NCI-H460 (cell line): ENCODE data around the gene ACTR10. TPM values are rescaled to one million over a fixed set of nuclear protein-coding genes. Genes with fewer than 3 reads are reported as not detected.

ENCODE experiments used
- DNase-seq: peaks from one replicate; pipeline ENCODE4 v3.0.0-alpha.2; 2016; ENCODE audit warnings: low read depth; ENCODE audit errors: extremely low read depth
- small RNA-seq, 2 experiments: library from RNA; depleted of rRNA; stranded (forward); fragments of <200 nt; gene quantifications; one replicate each; pipeline ENCODE3, GENCODE V24; 2014
- total RNA-seq: library from RNA; depleted of rRNA; stranded (reverse); fragments of >200 nt; shearing (Covaris generic); gene quantifications from 2 replicates; pipeline ENCODE4 v1.2.3, GENCODE V29; 2014; rRNA removed

Gene ACTR10
- total RNA-seq, 1 experiment from 2014 or later: 93.4 TPM

DNA sequence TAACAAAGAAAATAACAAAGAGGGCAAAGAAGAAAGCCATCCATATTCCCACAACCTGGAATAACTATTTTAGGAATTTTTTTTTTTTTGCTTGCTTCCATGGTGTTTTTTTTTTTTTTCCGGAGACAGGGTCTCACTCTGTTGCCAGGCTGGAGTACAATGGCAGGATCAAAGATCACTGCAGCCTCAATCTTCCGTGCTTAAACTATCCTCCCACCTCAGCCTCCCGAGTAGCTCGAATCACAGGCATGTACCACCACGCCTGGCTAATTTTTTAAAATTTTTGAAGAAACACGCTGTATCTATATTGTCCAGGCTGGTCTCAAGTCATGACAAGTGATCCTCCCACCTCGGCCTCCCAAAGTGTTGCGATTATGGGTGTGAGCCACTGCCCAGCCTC is 78.2 kb downstream of the ACTR10 start:
- DNase-seq: no peak

- DNase-seq: no peak
Measured at GRCh38 chr14:58280954-58281787, 81.2 kb downstream of the ACTR10 start.

GRCh38 chr14:58281969-58282368 is 82.0 kb downstream of the ACTR10 start:
- DNase-seq: no peak

DNA sequence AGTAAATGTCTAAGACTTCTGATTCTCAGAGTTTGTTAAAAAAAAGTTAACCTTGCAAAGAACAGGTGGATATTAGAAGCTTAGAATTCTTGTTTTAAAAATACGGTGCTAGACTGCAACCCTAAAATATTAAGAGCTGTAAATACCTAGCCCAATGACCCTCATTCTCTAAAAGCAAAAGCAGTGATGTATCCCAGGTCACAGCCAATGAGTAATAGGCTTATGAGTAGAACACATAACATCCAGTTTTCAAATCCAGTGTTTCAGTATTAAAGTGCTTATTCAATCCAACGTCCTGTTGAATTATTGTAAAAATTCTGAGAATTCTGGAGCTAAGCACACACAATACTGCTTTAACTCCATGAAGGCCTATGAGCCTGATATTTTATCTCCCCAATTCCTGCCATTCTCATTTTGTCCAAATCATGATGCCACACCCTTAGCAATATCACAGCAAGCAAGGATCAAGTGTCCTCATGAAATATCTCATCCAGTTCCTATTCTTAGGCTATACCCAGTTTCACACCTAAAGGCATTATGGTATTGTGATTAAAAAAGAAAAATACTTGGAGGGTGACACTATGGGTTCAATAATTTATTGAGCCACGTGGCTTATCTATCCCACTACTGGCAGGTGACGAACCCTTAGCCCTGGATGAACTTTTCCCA is 83.1 kb downstream of the ACTR10 start:
- no peak for DNase-seq

GRCh38 chr14:58283730-58284129 is 83.8 kb downstream of the ACTR10 start:
- no peak for DNase-seq

- DNase-seq: no peak
Measured at GRCh38 chr14:58285132-58285531, 85.2 kb downstream of the ACTR10 start.

Small RNA genes within 50 kb of the gene (small RNA-seq; reads per million reads assigned to genes)
- 0 reads per million in 2 experiments for gene RN7SL598P

Other genes starting within 250 kb of the ACTR10 start
- 0.23 and 1.2 TPM in 2 replicates for gene ARMH4, start 47.9 kb upstream of the ACTR10 start, total RNA-seq
- gene PSMA3, start 44.7 kb downstream of the ACTR10 start, total RNA-seq: 202 and 260 TPM in 2 replicates
- 8.0 and 8.1 TPM in 2 replicates for gene ARID4A, start 98.4 kb downstream of the ACTR10 start, total RNA-seq
- not detected in 2 replicates for gene TOMM20L, start 195.8 kb downstream of the ACTR10 start, total RNA-seq
- gene TIMM9, start 227.4 kb downstream of the ACTR10 start, total RNA-seq: 118 and 128 TPM in 2 replicates
- 23.6 and 27.2 TPM in 2 replicates for gene KIAA0586, start 227.6 kb downstream of the ACTR10 start, total RNA-seq